ENCODE data around the gene REV1.

DNA sequence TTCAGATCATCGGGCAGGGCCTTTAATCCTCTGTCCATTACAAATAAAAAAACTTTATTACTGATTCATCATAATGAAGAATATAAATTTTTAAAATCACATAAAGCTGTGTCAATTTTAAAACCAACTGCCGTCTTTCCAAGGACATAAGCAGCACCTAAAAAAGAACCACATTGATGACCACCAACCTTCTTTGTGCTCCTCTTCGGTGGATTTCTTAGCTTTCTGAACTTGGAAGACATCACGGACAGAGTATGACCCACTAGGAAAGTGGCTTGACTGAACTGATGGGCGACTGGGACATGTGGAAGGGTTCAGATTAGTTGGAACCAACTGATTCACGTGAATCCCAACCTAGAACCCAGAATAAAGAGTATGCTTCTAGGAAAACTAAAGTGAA is 83.7 kb downstream of the REV1 start:
- TF ChIP-seq PPARA (CRISPR knock-in tag; IDR thresholded peaks at IDR 0.05; ENCODE audit: borderline replicate concordance) (no peak), ZFP30 (CRISPR knock-in tag; IDR thresholded peaks at IDR 0.05) (no peak), SNAI2 (CRISPR knock-in tag; IDR thresholded peaks at IDR 0.05) (no peak), TOX (CRISPR knock-in tag; IDR thresholded peaks at IDR 0.05; ENCODE audit: borderline replicate concordance) (no peak), OSR1 (CRISPR knock-in tag; IDR thresholded peaks at IDR 0.05) (no peak), ESRRG (CRISPR knock-in tag; IDR thresholded peaks at IDR 0.05) (no peak), ARNTL (CRISPR knock-in tag; IDR thresholded peaks at IDR 0.05; ENCODE audit: borderline replicate concordance, low read depth) (no peak), ZFP3 (CRISPR knock-in tag; IDR thresholded peaks at IDR 0.05) (no peak), CSDC2 (CRISPR knock-in tag; IDR thresholded peaks at IDR 0.05) (no peak), ZNF8 (CRISPR knock-in tag; IDR thresholded peaks at IDR 0.05) (no peak), RARB (CRISPR knock-in tag; IDR thresholded peaks at IDR 0.05) (no peak)
- TF ChIP-seq, protein P1, sequence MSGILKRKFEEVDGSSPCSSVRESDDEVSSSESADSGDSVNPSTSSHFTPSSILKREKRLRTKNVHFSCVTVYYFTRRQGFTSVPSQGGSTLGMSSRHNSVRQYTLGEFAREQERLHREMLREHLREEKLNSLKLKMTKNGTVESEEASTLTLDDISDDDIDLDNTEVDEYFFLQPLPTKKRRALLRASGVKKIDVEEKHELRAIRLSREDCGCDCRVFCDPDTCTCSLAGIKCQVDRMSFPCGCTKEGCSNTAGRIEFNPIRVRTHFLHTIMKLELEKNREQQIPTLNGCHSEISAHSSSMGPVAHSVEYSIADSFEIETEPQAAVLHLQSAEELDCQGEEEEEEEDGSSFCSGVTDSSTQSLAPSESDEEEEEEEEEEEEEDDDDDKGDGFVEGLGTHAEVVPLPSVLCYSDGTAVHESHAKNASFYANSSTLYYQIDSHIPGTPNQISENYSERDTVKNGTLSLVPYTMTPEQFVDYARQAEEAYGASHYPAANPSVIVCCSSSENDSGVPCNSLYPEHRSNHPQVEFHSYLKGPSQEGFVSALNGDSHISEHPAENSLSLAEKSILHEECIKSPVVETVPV (CRISPR knock-in tag; IDR thresholded peaks at IDR 0.05), result no peak
- TF ChIP-seq, protein P2, sequence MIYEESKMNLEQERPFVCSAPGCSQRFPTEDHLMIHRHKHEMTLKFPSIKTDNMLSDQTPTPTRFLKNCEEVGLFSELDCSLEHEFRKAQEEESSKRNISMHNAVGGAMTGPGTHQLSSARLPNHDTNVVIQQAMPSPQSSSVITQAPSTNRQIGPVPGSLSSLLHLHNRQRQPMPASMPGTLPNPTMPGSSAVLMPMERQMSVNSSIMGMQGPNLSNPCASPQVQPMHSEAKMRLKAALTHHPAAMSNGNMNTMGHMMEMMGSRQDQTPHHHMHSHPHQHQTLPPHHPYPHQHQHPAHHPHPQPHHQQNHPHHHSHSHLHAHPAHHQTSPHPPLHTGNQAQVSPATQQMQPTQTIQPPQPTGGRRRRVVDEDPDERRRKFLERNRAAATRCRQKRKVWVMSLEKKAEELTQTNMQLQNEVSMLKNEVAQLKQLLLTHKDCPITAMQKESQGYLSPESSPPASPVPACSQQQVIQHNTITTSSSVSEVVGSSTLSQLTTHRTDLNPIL (CRISPR knock-in tag; IDR thresholded peaks at IDR 0.05; ENCODE audit: low read depth), result no peak
- TF ChIP-seq, protein P3, sequence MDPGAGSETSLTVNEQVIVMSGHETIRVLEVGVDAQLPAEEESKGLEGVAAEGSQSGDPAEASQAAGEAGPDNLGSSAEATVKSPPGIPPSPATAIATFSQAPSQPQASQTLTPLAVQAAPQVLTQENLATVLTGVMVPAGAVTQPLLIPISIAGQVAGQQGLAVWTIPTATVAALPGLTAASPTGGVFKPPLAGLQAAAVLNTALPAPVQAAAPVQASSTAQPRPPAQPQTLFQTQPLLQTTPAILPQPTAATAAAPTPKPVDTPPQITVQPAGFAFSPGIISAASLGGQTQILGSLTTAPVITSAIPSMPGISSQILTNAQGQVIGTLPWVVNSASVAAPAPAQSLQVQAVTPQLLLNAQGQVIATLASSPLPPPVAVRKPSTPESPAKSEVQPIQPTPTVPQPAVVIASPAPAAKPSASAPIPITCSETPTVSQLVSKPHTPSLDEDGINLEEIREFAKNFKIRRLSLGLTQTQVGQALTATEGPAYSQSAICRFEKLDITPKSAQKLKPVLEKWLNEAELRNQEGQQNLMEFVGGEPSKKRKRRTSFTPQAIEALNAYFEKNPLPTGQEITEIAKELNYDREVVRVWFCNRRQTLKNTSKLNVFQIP (CRISPR knock-in tag; IDR thresholded peaks at IDR 0.05; ENCODE audit: borderline replicate concordance, low read depth), result no peak
